Measurements from ENCODE around the gene MARS1.
A peak's percentile ranks its signal among the peaks of the same experiment; 100 is the strongest.
"Not testable (repeated sequence)": the region's sequence is repeated elsewhere in the genome, so short reads cannot be mapped to it uniquely, and the experiment has no call there.

Gene MARS1

GRCh38 chr12:57487597-57488401 lies at the start of gene MARS1:
MARS1 (plus strand) TSS chr12:57488068; CDS start chr12:57488091, 23 bp downstream.
- peak; percentile 98 for DNase-seq (ENCODE audit: low spot score)

- DNase-seq (ENCODE audit: low spot score), result no peak
Measured at GRCh38 chr12:57438400-57438799, 49.5 kb upstream of the MARS1 start.

GRCh38 chr12:57439762-57440266 lies 48.1 kb upstream of the MARS1 start:
- DNase-seq (ENCODE audit: low spot score), result no peak

GRCh38 chr12:57441393-57441792 lies 46.5 kb upstream of the MARS1 start:
- DNase-seq (ENCODE audit: low spot score), result not testable (repeated sequence)

GRCh38 chr12:57441846-57442427 lies 45.9 kb upstream of the MARS1 start:
- DNase-seq (ENCODE audit: low spot score), result no peak

GRCh38 chr12:57444337-57444736 lies 43.5 kb upstream of the MARS1 start:
- not testable (repeated sequence) for DNase-seq (ENCODE audit: low spot score)

GRCh38 chr12:57444744-57445143 lies 43.1 kb upstream of the MARS1 start:
- DNase-seq (ENCODE audit: low spot score), result no peak

GRCh38 chr12:57446292-57446960 lies 41.4 kb upstream of the MARS1 start:
- no peak for DNase-seq (ENCODE audit: low spot score)

GRCh38 chr12:57448669-57449068 lies 39.2 kb upstream of the MARS1 start:
- no peak for DNase-seq (ENCODE audit: low spot score)

- DNase-seq (ENCODE audit: low spot score), result no peak
Measured at GRCh38 chr12:57449375-57449774, 38.5 kb upstream of the MARS1 start.

- no peak for DNase-seq (ENCODE audit: low spot score)
Measured at GRCh38 chr12:57450057-57450456, 37.8 kb upstream of the MARS1 start.

GRCh38 chr12:57451233-57451778 lies 36.6 kb upstream of the MARS1 start:
- DNase-seq (ENCODE audit: low spot score), result no peak

GRCh38 chr12:57452181-57452936 lies 35.5 kb upstream of the MARS1 start:
- no peak for DNase-seq (ENCODE audit: low spot score)

GRCh38 chr12:57452937-57453509 lies 34.8 kb upstream of the MARS1 start:
- peak; percentile 76 for DNase-seq (ENCODE audit: low spot score)

- DNase-seq (ENCODE audit: low spot score), result no peak
Measured at GRCh38 chr12:57454213-57454565, 33.7 kb upstream of the MARS1 start.

GRCh38 chr12:57454566-57455373 lies 33.1 kb upstream of the MARS1 start, which contains the start of gene INHBE:
INHBE (plus strand) TSS chr12:57455307; CDS start chr12:57455537, 230 bp downstream.
- DNase-seq (ENCODE audit: low spot score), result peak; percentile 77

GRCh38 chr12:57455374-57456144 lies 32.3 kb upstream of the MARS1 start:
- no peak for DNase-seq (ENCODE audit: low spot score)

GRCh38 chr12:57456145-57456700 lies 31.6 kb upstream of the MARS1 start:
- peak; percentile 91 for DNase-seq (ENCODE audit: low spot score)

GRCh38 chr12:57456737-57457490 lies 31.0 kb upstream of the MARS1 start:
- DNase-seq (ENCODE audit: low spot score), result no peak
